Measurements from ENCODE around the gene MAP3K2.
A peak's percentile ranks its signal among the peaks of the same experiment; 100 is the strongest.

MAP3K2 gene

DNA sequence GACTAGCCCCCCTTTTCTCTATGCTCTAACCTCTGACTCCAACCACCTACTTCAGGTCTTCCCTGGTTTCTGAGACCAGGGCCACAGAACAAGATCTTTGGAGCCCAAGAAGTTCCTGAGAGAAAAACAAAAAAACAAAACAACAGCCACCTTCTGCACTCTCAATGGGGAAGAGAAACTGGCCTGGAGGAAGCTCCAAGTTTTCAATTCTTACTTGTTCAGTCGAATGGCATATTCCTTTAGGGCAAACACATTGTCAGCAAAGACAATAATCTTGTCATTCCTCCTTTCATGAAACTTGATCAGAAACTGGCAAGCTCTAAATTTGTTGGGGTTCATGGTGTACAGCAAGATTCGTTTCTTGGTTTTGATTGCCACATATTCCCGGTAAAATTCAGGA lies 108.8 kb downstream of the MAP3K2 start:
- DNase-seq = no peak

DNA sequence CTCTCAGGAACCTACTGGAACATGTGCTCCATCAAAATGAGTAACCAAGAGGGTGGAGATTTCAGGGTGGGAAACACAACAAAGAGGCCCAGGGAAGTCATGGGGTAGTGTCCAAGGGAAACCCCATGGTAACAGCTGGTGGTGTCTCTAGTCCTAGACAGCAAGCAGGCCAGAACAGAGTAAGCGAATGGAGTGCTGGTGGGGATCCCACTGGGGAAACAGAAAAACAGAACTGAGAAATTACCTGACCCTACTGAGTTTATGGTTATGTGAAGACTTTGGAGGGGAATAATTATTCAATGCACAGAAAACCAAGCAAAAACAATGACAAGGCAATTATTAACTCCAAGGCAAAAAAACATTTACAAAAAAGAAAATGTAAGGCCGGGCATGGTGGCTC lies 110.7 kb downstream of the MAP3K2 start:
- DNase-seq = no peak

DNA sequence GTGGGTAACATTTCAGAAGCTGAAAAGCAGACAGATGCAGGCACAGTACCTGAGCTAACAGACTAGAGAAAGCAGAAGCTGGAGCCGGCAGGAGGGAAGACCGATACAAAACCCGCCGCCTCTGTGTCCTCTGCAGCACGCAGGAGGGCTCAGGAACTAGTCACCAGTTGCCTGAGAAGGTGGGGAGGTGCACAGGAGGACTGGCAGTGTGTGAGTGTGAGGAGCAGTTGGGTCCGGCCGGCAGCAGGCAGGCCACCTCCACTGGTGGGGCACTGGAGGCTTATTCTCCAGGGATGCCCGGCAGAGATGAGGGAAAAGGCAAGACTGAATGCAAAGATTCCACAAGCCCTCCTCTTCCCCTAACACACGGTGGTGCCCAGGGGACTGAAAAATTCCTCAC lies 112.0 kb downstream of the MAP3K2 start:
- no peak for DNase-seq

DNA sequence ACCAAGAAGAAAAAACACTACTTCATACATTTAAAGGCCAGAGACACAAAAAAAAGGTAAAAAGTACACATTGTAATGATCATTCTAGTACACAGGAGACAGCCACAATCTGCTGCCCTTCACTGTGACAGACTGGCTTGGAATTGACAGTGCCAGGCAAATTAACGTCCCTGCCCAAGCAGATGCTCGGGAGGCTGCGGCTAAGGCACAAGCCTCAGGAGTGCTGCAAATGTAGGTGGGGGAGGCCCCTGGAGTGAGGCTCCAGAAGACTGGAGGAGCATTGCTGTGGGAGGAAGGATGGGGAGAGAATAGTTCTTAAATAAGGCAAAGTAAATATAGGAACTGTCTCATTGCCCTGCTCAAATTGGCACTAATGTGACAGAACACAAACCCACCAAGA lies 112.4 kb downstream of the MAP3K2 start:
- DNase-seq = no peak

DNA sequence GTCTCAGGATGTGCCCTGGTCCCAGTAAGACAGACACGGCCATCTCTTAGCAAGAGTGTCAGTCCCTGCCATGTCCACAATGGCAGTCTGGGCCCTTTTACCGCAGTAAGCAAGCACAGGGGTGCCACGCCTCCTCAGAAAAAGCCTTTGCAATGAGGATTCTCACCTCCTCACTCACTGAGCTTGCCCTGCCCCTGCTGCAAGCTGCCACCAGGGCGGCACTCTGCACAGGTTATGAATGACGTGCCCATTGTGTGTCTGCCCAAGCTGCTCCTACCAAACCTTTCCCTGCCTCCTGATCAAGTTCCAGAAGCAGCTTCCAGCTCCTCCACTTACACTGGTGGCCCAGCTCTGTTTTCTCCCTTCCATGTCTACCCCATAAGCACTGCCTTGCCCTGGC lies 117.1 kb downstream of the MAP3K2 start:
- peak; percentile 34 for DNase-seq

DNA sequence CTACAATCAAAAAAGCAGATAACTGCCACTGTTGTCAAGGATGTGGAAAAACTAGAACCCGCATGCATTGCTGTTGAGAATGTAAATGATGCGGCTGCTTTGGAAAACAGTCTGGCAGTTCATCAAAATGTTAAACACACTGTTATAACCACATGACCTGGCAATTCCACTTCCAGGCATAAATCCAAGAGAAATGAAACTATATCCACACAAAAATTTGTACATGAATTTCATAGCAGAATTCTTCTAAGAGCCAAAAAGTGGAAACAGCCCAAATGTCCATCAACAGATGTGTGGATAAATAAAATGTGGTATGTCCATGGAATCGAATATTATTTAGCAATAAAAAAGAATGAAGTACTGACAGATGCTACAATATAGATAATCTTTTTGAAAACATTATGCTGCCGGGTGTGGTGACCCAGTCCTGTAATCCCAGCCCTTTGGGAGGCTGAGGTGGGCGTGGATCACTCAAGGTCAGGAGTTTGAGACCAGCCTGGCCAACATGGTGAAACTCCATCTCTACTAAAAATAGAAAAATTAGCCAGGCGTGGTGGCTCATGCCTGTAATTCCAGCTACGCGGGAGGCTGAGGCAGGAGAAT lies 125.9 kb downstream of the MAP3K2 start:
- DNase-seq = no peak

DNA sequence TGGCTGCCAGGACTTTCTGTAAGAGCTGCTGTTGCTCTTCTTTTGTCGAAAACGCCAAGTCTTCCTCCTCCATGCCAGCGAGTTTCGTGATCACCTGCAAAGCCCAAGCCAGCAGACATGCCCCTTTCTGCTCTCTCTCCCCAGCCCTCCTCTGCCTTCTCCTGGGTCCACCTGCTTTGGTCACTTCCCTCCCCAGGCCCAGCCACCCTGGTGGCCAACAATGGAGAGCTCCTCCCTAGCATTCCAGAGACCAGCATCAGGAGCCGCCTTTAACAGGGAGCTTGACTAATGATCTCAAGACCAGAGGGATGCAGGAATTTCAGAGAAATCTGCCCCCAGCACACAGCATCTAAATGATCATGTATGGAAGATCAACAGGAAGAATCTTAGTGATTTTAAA lies 128.4 kb downstream of the MAP3K2 start:
- no peak for DNase-seq

DNA sequence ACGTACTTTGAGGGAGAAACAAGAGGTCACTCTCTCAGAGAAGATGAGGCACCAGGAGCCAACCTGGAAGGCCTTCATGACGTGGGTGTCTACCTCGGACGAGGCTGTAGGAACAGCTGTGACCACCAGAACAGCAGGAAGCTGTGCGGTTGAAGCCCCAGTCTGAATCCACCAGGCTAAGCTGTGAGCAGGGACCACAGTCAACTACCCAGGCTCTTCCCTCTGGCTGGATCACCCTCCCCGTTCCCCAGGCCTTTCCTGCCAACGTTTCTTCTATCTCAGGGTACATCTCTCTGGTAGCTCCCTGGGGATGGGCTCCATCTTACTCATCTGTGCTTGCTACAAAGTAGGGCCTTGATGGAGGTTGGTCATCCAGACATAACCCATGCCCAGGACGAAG lies 130.9 kb downstream of the MAP3K2 start:
- no peak for DNase-seq

DNA sequence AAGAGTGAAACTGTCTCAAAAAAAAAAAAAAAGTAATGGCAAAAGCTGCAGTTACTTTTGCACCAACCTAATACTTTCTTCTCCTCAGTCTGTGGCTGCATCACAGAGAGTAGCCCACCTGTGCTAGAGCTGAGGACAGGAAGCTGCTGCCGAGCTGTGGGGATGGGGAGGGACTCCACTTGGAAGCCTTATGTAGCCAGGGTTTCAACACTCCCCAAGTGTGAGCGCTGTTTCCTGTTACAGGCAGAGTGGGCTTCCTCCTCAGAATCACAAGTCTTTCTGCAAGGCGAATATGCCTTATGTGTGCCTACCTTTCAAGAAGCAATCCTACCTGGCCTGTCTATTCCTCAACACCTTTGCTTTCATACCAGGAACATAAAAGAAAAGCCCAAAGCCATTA lies 131.4 kb downstream of the MAP3K2 start:
- peak; percentile 22 for DNase-seq

DNA sequence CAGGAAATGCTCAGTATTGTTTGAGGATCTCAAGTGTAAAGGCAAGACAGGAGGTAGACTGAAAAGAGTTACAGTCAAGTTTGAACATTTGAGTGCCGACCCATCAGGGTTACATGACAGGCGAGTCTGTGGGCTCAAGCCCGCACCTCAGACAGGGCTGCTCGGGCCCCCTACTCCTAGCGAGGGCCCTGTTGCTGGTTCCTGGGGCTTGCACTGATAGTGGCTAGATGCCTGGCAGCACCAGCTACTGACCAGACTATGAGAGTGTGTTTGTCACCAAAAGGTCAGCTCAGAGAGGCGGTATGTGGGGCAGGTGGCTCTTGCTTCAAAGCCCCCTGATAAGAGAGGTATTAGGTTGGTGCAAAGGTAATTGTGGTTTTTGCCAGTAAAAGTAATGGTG lies 132.1 kb downstream of the MAP3K2 start:
- DNase-seq = no peak

DNA sequence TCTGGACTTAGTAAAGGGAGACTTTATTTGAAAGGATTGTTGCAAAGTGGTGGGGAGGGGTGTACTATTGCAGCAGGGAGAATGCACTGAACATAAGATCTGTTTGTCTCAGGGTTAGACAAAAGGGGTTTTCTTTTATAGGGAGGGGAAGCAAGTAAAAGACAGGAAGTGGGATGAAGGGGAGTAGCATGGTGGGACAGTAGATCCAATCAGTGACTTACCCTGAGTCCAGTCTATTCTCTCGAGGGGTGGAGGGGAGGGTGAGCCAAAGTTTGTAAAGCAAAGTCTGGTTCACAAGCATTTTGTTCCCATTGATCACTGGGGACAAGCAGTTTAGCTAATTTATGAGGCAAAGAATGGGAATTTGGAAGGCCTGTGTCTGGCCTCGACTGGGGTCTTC lies 132.6 kb downstream of the MAP3K2 start:
- no peak for DNase-seq

DNA sequence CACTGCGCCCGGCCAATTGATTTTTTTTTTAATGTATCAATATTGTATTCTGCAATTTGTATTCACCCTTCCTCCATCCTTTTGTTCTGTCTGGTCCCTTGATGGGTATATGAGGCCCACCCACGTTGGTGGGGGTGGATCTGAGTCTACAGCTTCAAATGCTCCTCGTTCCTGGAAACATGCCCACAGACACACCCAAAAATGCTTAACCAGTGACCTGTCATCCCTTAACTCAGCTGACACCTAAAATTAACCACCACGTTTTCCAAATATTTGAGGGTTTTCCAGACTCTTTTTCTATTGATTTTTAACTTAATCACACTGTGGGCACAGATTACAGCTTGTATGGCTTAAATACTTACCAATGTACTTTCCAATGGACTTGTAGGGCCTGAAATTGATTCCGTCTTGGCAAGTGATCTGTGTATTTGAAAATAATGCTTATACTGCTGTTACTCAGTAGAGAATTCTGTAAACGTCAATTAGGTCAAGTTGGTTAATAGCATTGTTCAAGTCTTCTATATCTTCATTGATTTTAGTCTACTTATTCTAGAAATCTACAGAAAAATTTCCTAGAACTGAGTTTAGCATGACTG lies 133.3 kb downstream of the MAP3K2 start:
- no peak for DNase-seq
